ENCODE results near the gene KRT40. TPM values are rescaled to one million over a fixed set of nuclear protein-coding genes. Genes with fewer than 3 reads are reported as not detected.

The KRT40 gene
- total and polyA plus RNA-seq, 2 of the 8 experiments (the other 6 are each of a cell fraction or from before 2014, with no cell fraction given), result not detected

GRCh38 chr17:40986920-40987319 is 2.8 kb upstream of the KRT40 start (continued):
- no peak for TF ChIP-seq NANOG (IDR thresholded peaks at IDR 0.05; ENCODE audit: insufficient read depth, low read depth, low read length, poor library complexity, severe bottlenecking)
- no peak for TF ChIP-seq JUND (IDR thresholded peaks at IDR 0.05; ENCODE audit: low read length)
- TF ChIP-seq, protein P1, sequence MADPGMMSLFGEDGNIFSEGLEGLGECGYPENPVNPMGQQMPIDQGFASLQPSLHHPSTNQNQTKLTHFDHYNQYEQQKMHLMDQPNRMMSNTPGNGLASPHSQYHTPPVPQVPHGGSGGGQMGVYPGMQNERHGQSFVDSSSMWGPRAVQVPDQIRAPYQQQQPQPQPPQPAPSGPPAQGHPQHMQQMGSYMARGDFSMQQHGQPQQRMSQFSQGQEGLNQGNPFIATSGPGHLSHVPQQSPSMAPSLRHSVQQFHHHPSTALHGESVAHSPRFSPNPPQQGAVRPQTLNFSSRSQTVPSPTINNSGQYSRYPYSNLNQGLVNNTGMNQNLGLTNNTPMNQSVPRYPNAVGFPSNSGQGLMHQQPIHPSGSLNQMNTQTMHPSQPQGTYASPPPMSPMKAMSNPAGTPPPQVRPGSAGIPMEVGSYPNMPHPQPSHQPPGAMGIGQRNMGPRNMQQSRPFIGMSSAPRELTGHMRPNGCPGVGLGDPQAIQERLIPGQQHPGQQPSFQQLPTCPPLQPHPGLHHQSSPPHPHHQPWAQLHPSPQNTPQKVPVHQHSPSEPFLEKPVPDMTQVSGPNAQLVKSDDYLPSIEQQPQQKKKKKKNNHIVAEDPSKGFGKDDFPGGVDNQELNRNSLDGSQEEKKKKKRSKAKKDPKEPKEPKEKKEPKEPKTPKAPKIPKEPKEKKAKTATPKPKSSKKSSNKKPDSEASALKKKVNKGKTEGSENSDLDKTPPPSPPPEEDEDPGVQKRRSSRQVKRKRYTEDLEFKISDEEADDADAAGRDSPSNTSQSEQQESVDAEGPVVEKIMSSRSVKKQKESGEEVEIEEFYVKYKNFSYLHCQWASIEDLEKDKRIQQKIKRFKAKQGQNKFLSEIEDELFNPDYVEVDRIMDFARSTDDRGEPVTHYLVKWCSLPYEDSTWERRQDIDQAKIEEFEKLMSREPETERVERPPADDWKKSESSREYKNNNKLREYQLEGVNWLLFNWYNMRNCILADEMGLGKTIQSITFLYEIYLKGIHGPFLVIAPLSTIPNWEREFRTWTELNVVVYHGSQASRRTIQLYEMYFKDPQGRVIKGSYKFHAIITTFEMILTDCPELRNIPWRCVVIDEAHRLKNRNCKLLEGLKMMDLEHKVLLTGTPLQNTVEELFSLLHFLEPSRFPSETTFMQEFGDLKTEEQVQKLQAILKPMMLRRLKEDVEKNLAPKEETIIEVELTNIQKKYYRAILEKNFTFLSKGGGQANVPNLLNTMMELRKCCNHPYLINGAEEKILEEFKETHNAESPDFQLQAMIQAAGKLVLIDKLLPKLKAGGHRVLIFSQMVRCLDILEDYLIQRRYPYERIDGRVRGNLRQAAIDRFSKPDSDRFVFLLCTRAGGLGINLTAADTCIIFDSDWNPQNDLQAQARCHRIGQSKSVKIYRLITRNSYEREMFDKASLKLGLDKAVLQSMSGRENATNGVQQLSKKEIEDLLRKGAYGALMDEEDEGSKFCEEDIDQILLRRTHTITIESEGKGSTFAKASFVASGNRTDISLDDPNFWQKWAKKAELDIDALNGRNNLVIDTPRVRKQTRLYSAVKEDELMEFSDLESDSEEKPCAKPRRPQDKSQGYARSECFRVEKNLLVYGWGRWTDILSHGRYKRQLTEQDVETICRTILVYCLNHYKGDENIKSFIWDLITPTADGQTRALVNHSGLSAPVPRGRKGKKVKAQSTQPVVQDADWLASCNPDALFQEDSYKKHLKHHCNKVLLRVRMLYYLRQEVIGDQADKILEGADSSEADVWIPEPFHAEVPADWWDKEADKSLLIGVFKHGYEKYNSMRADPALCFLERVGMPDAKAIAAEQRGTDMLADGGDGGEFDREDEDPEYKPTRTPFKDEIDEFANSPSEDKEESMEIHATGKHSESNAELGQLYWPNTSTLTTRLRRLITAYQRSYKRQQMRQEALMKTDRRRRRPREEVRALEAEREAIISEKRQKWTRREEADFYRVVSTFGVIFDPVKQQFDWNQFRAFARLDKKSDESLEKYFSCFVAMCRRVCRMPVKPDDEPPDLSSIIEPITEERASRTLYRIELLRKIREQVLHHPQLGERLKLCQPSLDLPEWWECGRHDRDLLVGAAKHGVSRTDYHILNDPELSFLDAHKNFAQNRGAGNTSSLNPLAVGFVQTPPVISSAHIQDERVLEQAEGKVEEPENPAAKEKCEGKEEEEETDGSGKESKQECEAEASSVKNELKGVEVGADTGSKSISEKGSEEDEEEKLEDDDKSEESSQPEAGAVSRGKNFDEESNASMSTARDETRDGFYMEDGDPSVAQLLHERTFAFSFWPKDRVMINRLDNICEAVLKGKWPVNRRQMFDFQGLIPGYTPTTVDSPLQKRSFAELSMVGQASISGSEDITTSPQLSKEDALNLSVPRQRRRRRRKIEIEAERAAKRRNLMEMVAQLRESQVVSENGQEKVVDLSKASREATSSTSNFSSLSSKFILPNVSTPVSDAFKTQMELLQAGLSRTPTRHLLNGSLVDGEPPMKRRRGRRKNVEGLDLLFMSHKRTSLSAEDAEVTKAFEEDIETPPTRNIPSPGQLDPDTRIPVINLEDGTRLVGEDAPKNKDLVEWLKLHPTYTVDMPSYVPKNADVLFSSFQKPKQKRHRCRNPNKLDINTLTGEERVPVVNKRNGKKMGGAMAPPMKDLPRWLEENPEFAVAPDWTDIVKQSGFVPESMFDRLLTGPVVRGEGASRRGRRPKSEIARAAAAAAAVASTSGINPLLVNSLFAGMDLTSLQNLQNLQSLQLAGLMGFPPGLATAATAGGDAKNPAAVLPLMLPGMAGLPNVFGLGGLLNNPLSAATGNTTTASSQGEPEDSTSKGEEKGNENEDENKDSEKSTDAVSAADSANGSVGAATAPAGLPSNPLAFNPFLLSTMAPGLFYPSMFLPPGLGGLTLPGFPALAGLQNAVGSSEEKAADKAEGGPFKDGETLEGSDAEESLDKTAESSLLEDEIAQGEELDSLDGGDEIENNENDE (IDR thresholded peaks at IDR 0.05; ENCODE audit: insufficient replicate concordance, low read length), result no peak
- TF ChIP-seq CHD1 (IDR thresholded peaks at IDR 0.05; ENCODE audit: low read depth, low read length), result no peak

All from H1 (cell line).